HG02973 (cell line): ENCODE results near the gene NCBP1.
"Not testable (repeated sequence)": the region's sequence is repeated elsewhere in the genome, so short reads cannot be mapped to it uniquely, and the experiment has no call there.

ENCODE experiments used
- ATAC-seq: cut with Tn5 transposase; IDR thresholded peaks from one replicate; pipeline ENCODE4 v1.9.1; 2021; ENCODE audit warnings: moderate library complexity; ENCODE audit not compliant: unreplicated experiment

Gene NCBP1

DNA sequence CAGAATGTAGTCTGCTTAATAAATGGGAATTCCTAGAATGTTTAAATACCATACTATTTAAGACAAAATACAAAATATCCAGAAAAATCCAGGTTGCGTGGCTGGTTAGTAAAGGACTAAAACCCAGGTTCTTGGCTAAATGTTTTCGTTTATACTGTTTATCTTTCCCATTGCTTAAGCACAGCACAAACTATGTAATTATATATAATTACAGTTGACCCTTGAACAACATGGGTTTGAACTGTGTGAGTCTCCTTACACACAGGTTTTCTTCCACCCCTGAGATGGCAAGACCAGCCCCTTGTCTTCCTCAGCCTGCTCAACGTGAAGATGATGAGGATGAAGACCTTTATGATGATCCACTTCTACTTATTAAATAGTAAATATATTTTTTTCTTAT, 38.8 kb downstream of the NCBP1 start:
- no peak for ATAC-seq

DNA sequence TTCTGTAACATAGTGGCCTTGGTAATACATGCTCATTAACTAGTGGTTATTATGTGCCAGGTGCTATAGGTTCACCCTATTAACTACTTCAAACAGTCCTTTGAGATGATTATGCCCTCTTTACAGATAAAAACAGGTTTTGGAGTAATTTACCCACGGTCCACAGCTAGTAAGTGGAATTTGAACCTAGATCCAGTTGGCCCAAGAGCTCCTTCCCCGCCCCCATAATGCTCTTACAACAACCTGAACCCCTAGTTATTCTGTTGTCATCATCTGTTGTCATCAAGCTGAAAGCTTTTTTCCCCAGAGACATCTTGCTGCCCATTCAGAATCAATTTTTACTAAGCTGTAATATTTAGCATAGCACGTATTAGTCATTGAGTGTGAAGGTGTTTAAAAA, 40.3 kb downstream of the NCBP1 start:
- no peak for ATAC-seq

DNA sequence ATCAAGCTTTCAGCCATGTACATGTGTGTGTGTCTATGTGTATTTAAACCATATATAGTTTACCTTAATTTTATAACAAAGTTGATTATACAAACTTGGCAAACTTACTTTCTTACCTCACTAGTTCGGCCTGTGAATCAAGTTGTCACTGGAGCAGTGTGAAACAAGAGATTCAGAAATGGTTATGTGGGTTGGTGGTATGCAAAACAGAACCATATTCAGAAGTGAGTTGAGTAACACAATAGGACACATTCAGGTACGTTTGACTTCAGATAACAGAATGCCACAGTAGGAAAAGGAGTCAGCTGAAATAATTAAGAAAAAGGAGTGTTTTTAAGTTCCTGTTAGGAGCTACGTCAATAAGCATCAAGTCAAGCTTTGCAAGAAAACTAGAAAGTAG, 42.0 kb downstream of the NCBP1 start:
- peak; percentile 62 for ATAC-seq

DNA sequence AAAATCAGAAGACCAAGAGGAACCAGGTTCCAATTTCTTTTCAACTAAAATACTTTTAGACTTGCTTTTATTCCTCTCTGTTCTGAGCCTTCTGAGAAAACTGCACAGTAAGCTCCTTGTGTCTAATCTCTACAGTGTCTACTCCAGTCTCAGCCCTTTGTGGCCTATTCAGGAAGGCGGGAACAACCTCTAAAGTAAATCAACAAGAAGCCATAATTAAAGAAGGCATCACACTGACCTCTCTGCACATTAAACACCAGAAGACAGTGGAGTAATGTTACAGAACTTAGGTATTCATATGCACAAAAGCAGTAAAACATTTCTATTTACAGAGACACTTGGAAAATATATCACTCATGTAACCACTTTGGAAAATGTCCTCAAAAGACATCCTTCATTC, 48.6 kb downstream of the NCBP1 start:
- ATAC-seq, result no peak

DNA sequence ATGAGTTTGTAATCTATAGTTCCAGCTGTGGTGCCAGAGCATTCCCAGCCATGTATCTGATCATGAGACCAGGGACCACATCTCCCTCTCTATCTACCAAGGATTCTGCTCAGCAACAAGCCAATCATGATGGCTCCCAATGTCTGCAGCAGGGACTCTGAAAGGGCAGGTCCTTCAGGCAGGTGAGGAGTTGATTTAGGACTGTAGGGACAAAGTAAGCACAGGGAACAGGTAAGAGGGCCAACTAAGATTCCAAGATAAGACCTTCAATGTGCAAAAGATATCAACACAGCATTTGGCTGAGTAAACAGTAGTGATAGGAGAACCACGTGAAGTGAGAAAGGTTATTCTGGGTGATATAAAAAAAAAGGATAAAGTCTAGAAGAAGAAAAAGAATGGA, 55.0 kb downstream of the NCBP1 start:
- ATAC-seq, result no peak

DNA sequence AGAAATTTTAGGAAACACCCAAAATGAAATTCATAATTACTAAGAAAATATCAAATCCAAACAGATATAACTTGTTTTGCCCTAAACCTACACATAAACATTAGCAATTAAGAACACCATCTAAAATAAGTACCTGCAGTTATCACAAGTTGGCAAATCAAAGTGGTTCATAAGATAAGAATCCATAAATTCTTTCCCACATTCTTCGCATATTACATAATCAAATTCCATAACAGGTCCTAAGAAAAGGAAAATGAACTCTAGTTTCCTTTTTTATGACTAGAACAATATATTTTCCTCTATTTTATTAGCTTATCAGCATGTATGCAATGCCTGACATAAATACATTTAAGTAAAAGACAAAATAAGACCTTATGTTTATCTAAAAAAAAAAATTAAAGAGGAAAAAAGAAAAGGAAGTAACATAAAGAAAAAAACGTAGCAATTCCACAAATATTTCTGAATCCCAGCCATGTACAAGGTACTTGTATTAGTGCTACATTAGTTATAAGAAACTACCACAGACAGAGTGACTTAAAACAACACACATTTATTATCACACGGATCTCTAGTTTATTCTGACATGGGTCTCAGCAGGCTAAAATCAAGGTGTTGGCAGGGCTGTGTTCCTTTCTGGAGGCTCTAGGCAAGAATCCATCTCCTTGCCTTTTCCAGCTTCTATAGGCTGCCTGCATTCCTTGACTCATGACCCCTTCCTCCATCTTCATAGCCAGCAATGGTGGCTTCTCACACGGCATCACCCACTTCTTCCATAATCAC, 56.0 kb downstream of the NCBP1 start:
- no peak for ATAC-seq

DNA sequence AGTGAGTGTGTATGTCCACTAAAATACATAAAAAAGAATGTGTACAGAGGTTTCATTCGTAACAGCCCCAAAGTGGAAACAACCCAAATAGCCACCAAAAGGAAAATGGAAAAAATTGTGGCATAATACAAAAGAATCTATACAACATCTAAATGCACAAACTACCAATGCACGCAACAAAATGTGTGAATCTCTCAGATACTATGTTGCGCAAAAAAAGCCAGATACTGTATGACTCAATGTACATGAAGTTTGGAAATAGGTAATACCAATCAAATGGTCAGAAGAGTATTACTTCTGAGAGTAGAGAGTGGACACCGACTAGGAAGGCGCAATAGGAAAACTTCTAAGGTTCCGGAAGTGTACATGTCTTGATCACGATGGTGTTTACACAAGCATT, 61.1 kb downstream of the NCBP1 start:
- no peak for ATAC-seq

DNA sequence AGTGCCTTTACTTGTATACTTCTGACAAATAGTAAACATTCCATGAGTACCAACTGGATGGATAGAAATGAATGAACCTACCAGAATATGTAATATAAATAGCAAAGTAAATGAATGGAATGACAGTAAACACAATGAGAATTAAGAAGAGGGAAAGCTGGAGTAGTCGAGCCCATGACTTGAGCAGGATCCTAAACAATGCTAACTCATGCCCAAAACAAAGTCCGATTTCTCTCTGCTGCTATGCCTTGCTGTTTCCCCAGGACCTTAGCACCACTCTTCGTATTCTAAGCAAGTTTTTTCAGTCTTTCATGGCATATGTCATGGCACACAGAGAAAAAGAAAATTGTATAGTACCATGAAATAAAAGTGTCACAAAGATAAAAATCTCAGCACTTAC, 61.8 kb downstream of the NCBP1 start:
- ATAC-seq, result no peak

DNA sequence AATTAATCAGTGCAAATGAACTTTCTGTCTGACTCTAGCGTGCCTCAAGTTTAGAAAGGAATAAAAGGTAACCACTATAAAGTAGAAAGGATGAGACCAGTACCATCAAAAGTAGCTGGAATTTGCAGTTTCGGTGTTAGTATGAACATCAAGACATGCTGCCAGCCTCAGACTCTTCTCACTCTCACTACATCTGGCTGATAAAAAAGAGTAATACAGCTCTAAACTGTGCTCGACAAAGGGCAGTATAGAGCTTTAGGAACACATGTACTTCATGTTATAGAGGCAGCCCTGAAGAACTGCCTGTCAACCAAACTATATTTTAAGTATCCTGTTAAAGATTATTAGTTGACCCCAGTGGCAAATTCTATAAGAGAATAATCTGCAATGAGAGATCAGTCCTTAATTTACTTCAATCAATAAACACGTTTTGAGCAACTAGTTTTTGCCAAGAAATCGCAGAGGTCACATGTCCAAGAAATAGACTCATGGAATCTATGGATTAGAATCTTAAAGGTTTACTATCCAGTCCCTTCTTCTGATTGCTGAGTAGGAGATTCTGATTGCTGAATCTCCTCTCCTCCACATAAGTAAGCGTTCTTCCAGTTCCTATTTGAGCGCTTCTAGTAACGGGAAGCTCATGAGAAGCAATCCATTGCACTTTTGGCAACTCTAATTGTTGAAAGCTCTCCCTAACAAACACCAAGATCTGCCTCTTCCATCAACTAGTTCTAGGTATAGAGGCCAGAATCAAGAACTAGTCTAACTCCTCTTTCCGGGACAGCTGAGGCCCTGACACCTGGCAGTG, 62.6 kb downstream of the NCBP1 start:
- no peak for ATAC-seq

DNA sequence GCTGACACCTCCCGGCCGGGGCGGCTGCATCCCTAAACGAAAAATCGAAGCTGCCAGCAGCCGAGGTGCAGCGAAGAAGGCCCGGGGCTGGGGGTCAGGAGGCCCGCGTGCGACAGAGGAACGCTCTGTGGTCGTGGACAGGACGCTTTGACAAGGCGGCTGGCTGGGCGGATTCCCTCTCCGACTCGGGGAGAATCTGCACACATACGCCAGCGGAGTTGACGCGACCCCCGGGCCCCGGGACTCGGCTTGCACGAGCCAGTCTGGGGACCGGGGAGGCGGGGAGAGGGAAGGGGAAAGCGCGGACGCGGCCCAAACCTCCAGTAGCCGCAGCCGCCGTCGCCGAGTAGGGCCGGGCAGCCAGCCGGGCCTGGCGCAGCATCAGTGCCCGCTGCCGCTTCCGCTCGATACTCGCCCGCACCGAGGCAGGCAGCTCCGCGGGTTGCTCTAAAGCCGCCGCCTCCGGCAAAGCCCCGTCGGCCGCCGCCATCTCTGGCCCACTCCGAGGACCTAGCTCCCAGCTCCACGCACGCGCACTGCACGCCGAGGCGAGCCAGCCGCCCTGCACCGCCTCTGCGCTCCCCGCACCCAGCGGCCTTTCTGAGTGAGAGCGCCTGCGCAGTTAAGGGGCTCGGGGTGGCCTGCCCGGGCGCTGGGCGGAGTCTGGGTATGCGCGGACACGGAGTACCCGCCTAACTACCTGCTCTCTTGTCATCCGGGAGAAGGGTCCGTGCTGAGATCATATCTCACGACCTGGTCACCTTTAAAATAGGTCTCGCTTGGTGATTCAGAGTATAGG, 63.4 kb downstream of the NCBP1 start, which contains the start of gene XPA:
XPA (minus strand) TSS at position 538 of the 799 bp plus-strand sequence; CDS start at position 490, 48 bp downstream.
- peak; percentile 90 for ATAC-seq

DNA sequence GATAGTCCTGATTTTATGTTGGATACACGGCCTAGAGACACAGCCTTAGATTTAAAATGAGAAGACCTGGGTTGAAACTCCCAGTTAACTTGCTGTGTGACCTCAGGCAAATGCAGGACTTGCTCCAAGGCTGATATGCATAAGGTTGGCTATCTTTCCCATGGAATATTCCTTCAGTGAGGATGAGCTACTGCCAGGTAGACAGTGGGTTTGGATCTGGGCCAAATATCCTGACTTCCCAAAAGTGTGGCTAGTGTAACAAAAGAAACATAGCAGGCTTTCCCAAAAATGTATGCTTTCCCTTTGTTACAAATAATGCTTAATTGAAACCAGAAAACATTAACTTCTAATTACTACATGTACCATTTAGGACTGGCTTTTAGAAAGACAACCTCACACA, 64.2 kb downstream of the NCBP1 start:
- no peak for ATAC-seq

DNA sequence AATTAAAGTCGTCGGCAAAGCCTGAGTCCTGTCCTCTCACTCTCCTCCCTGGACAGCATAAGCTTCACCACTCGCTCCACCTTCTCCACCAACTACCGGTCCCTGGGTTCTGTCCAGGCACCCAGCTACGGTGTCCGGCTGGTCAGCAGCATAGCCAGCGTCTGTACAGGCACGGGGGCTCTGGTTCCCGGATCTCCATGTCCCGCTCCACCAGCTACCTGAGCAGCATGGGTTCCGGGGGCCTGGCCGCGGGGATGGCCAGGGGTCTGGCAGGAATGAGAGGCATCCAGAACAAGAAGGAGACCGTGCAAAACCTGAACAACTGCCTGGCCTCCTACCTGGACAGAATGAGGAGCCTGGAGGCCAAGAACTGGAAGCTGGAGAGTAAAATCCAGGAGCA, 65.2 kb downstream of the NCBP1 start:
- no peak for ATAC-seq

DNA sequence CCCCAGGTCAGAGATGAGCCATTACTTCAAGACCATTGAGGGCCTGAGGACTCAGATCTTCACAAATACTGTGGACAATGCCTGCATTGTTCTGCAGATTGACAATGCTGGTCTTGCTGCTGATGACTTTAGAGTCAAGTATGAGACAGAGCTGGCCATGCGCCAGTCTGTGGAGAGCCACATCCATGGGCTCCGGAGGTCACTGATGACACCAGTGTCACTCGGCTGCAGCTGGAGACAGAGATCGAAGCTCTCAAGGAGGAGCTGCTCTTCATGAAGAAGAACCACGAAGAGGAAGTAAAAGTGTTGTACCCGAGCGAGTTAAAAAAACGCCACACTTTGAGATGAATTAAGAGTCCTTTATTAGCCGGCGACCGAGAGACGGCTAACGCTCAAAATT, 65.7 kb downstream of the NCBP1 start:
- ATAC-seq, result not testable (repeated sequence)

DNA sequence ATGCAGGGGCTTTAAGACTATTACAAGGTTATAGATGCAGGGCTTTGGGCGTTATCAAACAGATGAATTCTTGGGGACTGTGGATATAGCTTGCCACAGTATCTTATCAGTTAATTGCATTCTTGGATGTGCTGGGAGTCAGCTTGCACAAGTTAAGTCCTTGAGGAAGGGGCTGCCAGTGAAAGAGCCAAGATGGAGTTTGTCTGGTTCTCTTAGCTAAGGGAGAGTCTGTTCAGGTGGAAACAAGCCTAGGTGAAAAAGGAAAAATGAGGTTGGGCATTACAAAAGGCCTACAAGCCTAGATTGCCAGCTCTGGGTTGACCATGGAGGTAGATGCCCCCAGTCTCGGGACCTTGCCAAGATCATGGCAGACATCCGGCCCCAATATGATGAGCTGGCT, 66.2 kb downstream of the NCBP1 start:
- ATAC-seq, result not testable (repeated sequence)

DNA sequence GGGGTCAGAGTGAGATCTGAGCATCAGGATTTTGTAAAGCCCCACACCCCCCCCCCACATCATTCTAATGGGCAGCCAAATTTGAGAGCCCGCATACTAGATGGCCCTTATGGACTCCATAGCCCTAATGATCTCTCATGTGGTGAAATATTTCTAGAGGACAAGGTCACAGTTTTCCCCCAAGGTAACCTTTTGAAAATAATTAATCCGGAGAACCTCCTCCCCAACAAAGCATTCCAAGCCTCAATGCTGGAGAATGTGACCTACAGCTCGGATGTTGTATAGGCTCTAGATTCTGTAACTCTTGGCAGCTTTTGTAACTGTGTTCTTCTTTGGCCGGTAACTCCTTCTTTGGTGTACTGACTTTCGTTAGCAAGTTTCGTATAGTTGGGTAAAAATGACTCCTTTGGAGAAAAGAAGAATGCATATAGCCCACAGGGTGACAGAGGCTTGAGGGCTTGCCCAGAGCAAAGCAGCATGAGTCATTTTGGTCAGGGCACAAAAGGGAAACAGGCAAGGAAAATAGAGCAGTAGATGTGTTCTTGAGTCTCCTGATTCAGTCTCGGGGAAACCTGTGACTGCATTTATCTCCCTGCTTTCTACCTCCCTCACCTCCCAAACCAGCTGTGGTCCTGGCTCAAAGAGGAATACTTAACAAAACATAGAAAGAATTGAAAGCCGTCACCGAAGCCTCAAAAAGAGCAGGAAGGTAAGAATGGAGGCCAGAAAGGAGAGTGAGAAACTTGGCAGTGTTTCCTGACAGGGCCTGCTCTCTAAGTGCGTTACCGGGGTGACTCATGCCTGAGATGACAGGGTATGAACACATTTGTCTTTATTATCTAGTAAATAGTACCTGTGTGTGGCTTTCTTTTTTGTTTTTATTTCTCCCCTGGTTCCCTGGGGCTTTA, 70.1 kb downstream of the NCBP1 start:
- no peak for ATAC-seq

DNA sequence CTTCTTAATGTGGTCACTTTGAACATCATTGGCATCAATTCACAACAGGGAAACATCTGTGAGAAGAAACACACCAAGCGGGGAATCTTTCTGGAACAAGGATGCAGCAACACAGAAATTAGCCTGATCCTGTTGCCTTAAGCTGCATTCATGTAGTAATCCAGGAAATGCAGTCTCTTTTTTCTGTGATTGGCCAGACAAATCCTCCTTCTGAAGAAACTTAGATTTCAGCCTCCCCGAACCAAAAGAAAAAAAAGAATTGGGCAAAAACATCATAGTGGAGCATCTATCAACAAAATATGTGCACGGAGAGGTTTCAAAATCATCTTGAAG, 70.7 kb downstream of the NCBP1 start:
- ATAC-seq, result no peak

DNA sequence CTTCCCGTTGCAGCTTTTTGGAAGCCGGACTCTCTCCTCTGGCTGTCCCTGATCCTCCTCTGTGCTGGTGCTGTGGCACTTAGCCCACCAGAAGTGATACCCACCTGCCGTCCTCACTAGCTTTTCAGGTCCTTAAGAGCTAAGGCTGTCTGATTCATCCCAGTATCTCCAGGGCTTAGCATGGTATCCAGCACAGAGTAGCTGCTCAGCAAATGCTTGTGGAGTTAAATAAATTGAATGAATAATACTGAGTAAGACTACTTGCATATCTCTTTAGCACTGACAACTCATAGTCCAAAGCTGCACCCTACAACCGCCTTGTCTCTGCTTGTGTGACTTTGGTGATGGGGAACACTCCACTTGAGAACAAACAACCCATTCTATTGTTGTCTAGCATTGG, 71.2 kb downstream of the NCBP1 start:
- no peak for ATAC-seq

DNA sequence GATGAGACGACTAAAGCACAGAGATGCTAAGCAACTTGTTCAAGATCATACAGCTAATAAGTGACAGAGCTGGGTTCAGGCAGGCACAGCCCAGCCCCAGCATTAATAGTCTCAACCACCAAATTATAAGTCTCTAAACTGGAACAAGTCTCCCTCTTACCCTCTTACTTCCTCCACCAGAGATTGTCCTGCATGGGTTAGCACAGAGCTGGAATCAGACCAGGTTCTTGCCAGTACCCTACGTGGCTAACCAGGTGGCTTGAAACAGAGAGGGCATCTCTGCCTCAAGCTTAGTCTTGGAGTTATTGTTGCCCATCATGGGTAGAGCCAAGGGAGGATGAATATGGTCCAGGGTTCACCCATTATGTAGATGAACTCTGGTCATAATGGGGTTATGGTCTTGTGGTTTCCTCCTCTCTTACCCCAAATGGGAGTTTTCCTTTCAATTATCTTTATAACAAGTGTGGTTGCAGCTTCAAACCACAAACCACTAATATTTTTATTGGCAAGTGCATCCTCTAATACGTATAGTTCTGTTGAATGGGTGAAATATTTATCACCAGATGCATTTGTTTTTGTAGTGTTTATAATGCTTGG, 71.8 kb downstream of the NCBP1 start:
- ATAC-seq, result no peak

DNA sequence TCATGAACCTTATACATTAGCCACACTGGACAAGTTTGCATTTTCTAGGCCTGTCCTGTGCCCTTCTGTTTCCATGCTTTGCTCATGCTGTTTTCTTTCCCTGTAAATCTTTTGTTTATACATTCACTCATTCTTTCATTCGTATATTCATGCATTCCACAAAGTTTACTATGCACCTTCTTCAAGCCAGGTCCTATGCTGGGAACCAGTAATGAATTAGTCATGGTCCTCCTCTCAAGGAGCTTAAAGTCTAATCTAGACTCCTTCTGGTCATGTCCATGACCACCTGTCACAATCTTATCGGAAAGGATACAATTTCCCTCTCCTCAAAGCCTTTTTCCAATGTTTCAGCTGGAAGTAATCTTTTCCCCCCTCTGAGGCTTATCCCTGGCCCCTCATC, 72.6 kb downstream of the NCBP1 start:
- ATAC-seq, result no peak
